ENCODE data around the gene INSYN1. TPM values are rescaled to one million over a fixed set of nuclear protein-coding genes. Genes with fewer than 3 reads are reported as not detected.

INSYN1 gene
- total RNA-seq, 6 donors from 2014 or later: 3.1 to 17.1 (median 5.1) TPM

- peaks cover 25 to 38% (median 29%) of the 10 kb centered on the region in 4 donors for H3K4me1 ChIP-seq
- TF ChIP-seq POLR2AphosphoS5 (IDR thresholded peaks at IDR 0.05): no peak
- TF ChIP-seq POLR2A (IDR thresholded peaks at IDR 0.05): no peak
- TF ChIP-seq EP300 (IDR thresholded peaks at IDR 0.05): no peak
- no peak for TF ChIP-seq CTCF (IDR thresholded peaks at IDR 0.05)
- H3K27me3 ChIP-seq: no peaks in the 10 kb centered on the region
- 77 to 80% methylated on average over 13 to 16 of the region's 16 CpGs for WGBS, 2 donors
- H3K36me3 ChIP-seq: no peaks in the 10 kb centered on the region
- no peak overlapping the region for H3K4me3 ChIP-seq
- H3K27ac ChIP-seq: no peak overlapping the region
- no peaks in the 10 kb centered on the region for H3K9me3 ChIP-seq
- ATAC-seq (ENCODE audit: low FRiP score in 2 of 2) (no peak), DNase-seq (peak in 1 of 2 donors; percentile 51)
These were observed 57.1 kb downstream of the INSYN1 start for GRCh38 chr15:73695773-73696640.

GRCh38 chr15:73694419-73694818, 58.7 kb downstream of the INSYN1 start:
- Histone ChIP-seq H3K9me3 (no peaks in the 10 kb centered on the region), H3K27ac (no peak overlapping the region), H3K4me3 (no peak overlapping the region), H3K36me3 (no peaks in the 10 kb centered on the region), H3K4me1 (peaks cover 25 to 38% (median 29%) of the 10 kb centered on the region in 4 donors), H3K27me3 (no peaks in the 10 kb centered on the region)
- no peak for TF ChIP-seq POLR2AphosphoS5 (IDR thresholded peaks at IDR 0.05)
- TF ChIP-seq EP300 (IDR thresholded peaks at IDR 0.05): no peak
- no peak for TF ChIP-seq CTCF (IDR thresholded peaks at IDR 0.05)
- TF ChIP-seq POLR2A (IDR thresholded peaks at IDR 0.05): no peak
- no peak for ATAC-seq (ENCODE audit: low FRiP score in 2 of 2)
- WGBS, 2 donors: 69 to 72% methylated on average over 5 of the region's 5 CpGs
- DNase-seq: no peak

- peaks cover 13 to 35% (median 28%) of the 10 kb centered on the region in 4 donors for H3K4me1 ChIP-seq
- no peaks in the 10 kb centered on the region for H3K27me3 ChIP-seq
- ATAC-seq (ENCODE audit: low FRiP score in 2 of 2): peak in 1 of 2 donors; percentile 54
- no peak overlapping the region for H3K27ac ChIP-seq
- TF ChIP-seq CTCF (IDR thresholded peaks at IDR 0.05) (no peak), POLR2AphosphoS5 (IDR thresholded peaks at IDR 0.05) (no peak), EP300 (IDR thresholded peaks at IDR 0.05) (no peak), POLR2A (IDR thresholded peaks at IDR 0.05) (no peak)
- H3K36me3 ChIP-seq: no peaks in the 10 kb centered on the region
- no peaks in the 10 kb centered on the region for H3K9me3 ChIP-seq
- no peak overlapping the region for H3K4me3 ChIP-seq
- WGBS, 2 donors: 67 to 83% methylated on average over 5 to 6 of the region's 6 CpGs
- peak in 1 of 2 donors; percentile 77 for DNase-seq
These were observed 61.8 kb downstream of the INSYN1 start for GRCh38 chr15:73691396-73691795.

- 86 to 90% methylated on average over 5 to 6 of the region's 6 CpGs for WGBS, 2 donors
- H3K27ac ChIP-seq: no peak overlapping the region
These were observed 64.7 kb downstream of the INSYN1 start for GRCh38 chr15:73688455-73688854.

More at GRCh38 chr15:73688455-73688854, 64.7 kb downstream of the INSYN1 start:
- H3K9me3 ChIP-seq: no peaks in the 10 kb centered on the region
- no peak for ATAC-seq (ENCODE audit: low FRiP score in 2 of 2)
- no peak overlapping the region for H3K4me3 ChIP-seq
- no peak for DNase-seq
- TF ChIP-seq CTCF (IDR thresholded peaks at IDR 0.05): no peak
- TF ChIP-seq POLR2AphosphoS5 (IDR thresholded peaks at IDR 0.05): no peak
- TF ChIP-seq EP300 (IDR thresholded peaks at IDR 0.05): no peak
- no peak for TF ChIP-seq POLR2A (IDR thresholded peaks at IDR 0.05)
- peaks cover 10 to 50% (median 37%) of the 10 kb centered on the region in 4 donors for H3K4me1 ChIP-seq
- peaks cover 0 to 10% (median 0%) of the 10 kb centered on the region in 4 donors for H3K27me3 ChIP-seq
- H3K36me3 ChIP-seq: no peaks in the 10 kb centered on the region
